Right cardiac atrium (tissue), 5 donors: ENCODE results near the gene CRK. TPM values are rescaled to one million over a fixed set of nuclear protein-coding genes. Genes with fewer than 3 reads are reported as not detected.

ENCODE experiments used
- ATAC-seq, 2 donors: fragments of 200-7000 bp; cut with Tn5 transposase; one replicate each; pipeline versions ENCODE4 v1.8.0 to v1.9.1; 2020; ENCODE audit warnings: moderate library complexity in 2 of 2, mild to moderate bottlenecking in 1 of 2
- DNase-seq, 3 donors: peaks; one replicate each; pipeline ENCODE4 v3.0.0-alpha.2; 2020
- H3K27ac ChIP-seq: one replicate; pipeline ENCODE4 v1.5.1; 2013; ENCODE audit warnings: mild to moderate bottlenecking, low read length, control low read depth, moderate library complexity
- H3K27me3 ChIP-seq: one replicate; pipeline ENCODE4 v1.6.1; 2013; ENCODE audit not compliant: control insufficient read depth, insufficient read depth
- H3K4me1 ChIP-seq: one replicate; pipeline ENCODE4 v1.6.1; 2013; ENCODE audit warnings: low read length; ENCODE audit not compliant: control insufficient read depth, insufficient read depth
- H3K4me3 ChIP-seq: one replicate; pipeline ENCODE4 v1.5.1; 2013; ENCODE audit warnings: low read length, control low read depth
- H3K9me3 ChIP-seq: one replicate; pipeline ENCODE4 v1.6.1; 2013; ENCODE audit warnings: low read length; ENCODE audit not compliant: control insufficient read depth
- WGBS: extraction: QIAGEN DNeasy Blood & Tissue Kit; methylation state at CpG from one replicate; pipeline ENCODE4 v1.1.7; 2013; 5-methylcytosine and 5-hydroxymethylcytosine counted together
- intact Hi-C, 4 donors: fragments of 100-400 bp; cut with DNase I; formaldehyde crosslinking; loops; one replicate each; pipeline versions ENCODE4 v1.11.0 to v1.14.0; 2022 to 2023
- polyA plus RNA-seq: library from polyadenylated mRNA; stranded (reverse); fragments of 200-250 nt; gene quantifications from one replicate; pipeline ENCODE4 v1.2.3, GENCODE V29; 2013
- total RNA-seq, 4 donors: library from RNA; stranded (reverse); fragmentation: NEBNext Ultra II Directional; extraction: Animal tissue kit (Norgen Biotek cat#: 25700); gene quantifications; one replicate each; pipeline ENCODE4 v1.2.1, GENCODE V29; 2021
- donor health status: healthy with polysubstance abuse.
- donor health status: DM: no; HTN: yes; CAD: no.
- donor health status: DM: no; HTN: no; CAD: no.
- donor health status: DM: no; HTN: yes; CAD: no; lungs with severe emphysema.
- donor health status: DM: yes; HTN: yes; CAD: no.

Gene CRK
- total and polyA plus RNA-seq, 5 donors, result 21.3 to 44.8 (median 36.7) TPM

DNA sequence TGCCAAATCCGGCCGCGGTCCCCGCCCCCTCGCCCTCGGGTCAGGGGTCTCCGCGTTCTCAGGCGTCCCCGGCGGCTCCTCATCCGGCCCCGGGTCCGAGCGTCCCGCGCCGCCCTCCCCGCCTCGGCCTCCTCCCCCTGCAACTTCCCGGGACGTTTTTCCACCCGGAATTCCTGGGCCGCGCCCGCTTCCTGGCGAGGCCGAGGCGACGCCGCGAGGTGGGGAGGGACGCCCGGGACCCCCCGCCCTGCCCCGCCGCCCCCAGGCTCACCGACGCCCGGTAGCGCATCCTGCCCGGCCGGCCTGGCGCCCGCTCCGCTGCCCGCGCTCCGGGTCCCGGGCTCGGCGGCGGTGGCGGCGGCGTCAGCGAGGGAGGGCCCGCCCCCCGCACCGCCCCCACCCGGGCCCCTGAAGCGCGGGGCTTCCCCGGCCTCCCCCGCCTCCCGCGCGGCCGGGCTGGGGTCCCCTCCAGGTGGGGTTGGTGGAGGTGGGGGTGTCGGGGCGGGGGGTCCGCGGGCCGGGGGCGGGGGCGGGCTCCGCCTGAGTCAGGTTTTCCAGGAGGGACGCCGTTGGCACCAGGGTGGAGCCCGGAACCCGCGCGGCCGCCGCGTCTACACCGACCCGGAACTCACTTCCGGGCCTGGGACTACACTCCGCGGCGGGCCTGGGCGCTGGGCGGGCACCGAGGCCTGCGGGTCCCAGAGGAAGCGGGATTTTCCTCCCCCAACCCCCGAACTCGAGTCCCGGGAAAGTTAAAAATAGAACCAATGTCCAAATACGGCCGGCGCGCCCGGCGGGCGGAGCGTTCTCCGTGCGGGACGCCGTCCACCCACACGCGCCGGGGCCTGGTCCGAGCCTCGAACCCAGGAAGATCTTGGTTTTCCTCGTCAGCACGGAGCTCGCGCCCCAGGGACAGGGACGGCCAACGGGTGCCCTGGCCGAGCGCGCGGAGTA, 29.7 kb upstream of the CRK start:
- H3K4me1 ChIP-seq, result peaks cover 6% of the 10 kb centered on the region
- WGBS, result 2% methylated on average over 127 of the region's 127 CpGs

DNA sequence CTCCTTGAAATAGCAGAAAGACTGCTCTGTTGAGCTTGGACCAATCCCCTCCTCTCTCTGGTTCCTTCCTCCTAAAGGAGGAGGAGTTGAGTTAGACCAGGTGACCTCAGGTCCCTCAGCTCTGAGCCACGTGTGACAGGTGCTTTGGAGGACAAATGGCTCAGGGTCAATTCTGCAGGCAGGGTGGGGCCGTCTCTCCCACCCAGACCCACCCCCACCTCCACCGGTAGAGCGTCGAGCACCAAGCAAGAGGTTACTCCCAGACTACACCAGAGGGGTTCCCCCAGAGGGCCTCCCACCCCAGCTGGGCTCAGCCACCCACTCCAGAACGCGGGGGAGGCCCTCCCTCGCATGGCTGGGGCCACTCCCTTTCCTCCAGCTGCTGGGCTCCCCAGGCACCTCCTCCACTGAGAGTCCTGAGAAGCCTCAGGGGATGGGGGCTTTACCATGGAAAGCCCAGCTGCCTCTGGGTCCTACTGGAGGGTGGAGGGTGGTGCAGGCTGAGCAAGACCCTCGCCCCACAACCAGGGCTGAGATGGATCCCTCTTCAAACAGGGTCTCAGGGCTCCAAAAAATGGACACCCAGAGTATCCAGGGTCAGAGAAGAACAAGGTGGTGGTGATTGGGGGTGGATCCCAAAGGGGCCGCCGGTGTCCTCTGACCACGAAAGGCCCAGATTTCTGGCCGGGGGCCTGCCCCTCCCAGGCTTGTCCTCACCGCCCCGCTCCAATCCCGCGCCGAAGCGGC, 28.8 kb upstream of the CRK start:
- Histone ChIP-seq H3K4me1 (peaks cover 6% of the 10 kb centered on the region), H3K4me3 (peak overlapping the region; percentile 89), H3K27ac (peak overlapping the region; percentile 55), H3K27me3 (no peaks in the 10 kb centered on the region), H3K9me3 (no peaks in the 10 kb centered on the region)
- intact Hi-C loops, result no loop called here
- DNase-seq (peak; percentile 65 to 84 (median 83)), ATAC-seq (peak; percentile 1 to 31)
- WGBS, result 5% methylated on average over 19 of the region's 19 CpGs

More for the DNA sequence above, 29.7 kb upstream of the CRK start:
- H3K27me3 ChIP-seq, result no peaks in the 10 kb centered on the region
- H3K9me3 ChIP-seq, result no peaks in the 10 kb centered on the region
- H3K4me3 ChIP-seq, result peak overlapping the region; percentile 89
- DNase-seq (peak; percentile 85 to 91 (median 91)), ATAC-seq (peak; percentile 40 to 43)
- intact Hi-C loops, result no loop called here
- H3K27ac ChIP-seq, result peak overlapping the region; percentile 87

DNA sequence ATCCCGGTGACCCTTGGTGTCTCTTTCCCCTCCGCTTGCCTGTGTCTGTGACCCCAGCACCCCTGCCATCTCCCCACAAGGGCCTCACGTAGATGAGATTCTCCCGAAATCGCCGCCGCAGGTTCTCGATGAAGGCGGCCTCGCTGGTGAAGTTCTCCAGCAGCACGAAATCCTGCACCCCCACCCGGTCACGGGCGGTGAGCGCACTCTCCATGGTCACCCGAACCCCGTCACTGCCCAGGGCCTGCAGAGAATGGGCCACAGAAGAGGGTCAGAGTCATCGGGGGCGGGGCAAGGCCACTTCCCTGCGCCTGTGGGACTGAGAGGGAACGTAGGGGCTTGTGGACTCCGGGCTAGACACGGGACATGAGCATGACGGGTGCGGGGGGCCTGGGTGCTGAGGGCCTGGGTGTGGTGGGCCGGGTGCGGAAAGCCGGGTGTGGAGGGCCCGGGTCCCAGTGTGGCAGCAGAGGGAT, 28.1 kb upstream of the CRK start:
- ATAC-seq (no peak), DNase-seq (peak in 1 of 3 donors; percentile 69)
- intact Hi-C loops, result no loop called here
- Histone ChIP-seq H3K27me3 (no peaks in the 10 kb centered on the region), H3K4me1 (peaks cover 6% of the 10 kb centered on the region), H3K9me3 (no peaks in the 10 kb centered on the region), H3K4me3 (no peak overlapping the region), H3K27ac (peak overlapping the region; percentile 7)
- 91% methylated on average over 29 of the region's 29 CpGs for WGBS

DNA sequence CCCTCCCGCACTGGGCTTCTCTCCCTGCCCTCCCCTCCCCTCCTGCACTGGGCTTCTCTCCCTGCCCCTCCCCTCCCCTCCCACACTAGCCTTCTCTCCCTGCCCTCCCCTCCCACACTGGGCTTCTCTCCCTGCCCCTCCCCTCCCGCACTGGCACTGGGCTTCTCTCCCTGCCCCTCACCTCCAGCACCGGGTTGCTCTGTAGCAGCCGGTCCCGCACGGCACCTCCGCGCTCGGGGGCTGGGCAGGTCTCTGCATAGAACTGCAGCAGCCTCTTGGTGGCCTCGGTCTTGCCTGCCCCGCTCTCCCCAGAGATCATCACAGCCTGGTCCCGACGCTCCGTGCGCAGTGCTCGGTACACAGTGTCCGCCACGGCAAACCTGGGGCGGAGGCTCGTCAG, 26.6 kb upstream of the CRK start:
- Histone ChIP-seq H3K4me3 (no peak overlapping the region), H3K27me3 (no peaks in the 10 kb centered on the region)
- peak; percentile 48 to 81 (median 74) for DNase-seq

DNA sequence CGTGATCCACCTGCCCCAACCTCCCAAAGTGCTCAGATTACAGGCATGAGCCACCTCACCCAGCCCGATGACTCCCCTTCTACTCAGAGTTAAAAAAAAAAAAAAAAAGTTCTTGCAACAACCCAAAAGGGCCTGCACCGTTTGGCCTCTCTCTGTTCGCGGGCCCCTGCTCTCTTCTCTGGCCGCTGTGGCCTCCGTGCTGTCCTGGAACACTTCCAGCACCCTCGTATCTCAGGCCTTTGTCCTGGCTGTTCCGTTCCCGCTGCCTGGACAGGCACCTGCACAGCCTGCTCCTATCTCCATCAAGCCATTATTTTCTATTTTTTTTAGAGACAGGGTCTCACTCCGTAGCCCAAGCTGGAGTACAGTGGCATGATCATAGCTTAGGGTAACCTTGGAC, 25.7 kb upstream of the CRK start:
- Histone ChIP-seq H3K9me3 (no peaks in the 10 kb centered on the region), H3K27ac (no peak overlapping the region), H3K4me3 (no peak overlapping the region), H3K27me3 (no peaks in the 10 kb centered on the region), H3K4me1 (no peaks in the 10 kb centered on the region)
- ATAC-seq, result no peak
- no peak for DNase-seq
- intact Hi-C loops, result no loop called here
- 66% methylated on average over 11 of the region's 11 CpGs for WGBS

More for the DNA sequence above, 26.6 kb upstream of the CRK start:
- WGBS, result 69% methylated on average over 20 of the region's 20 CpGs
- ATAC-seq, result no peak
- Histone ChIP-seq H3K27ac (peak overlapping the region; percentile 19), H3K9me3 (no peaks in the 10 kb centered on the region), H3K4me1 (peaks cover 4% of the 10 kb centered on the region)
- intact Hi-C loops, result no loop called here

DNA sequence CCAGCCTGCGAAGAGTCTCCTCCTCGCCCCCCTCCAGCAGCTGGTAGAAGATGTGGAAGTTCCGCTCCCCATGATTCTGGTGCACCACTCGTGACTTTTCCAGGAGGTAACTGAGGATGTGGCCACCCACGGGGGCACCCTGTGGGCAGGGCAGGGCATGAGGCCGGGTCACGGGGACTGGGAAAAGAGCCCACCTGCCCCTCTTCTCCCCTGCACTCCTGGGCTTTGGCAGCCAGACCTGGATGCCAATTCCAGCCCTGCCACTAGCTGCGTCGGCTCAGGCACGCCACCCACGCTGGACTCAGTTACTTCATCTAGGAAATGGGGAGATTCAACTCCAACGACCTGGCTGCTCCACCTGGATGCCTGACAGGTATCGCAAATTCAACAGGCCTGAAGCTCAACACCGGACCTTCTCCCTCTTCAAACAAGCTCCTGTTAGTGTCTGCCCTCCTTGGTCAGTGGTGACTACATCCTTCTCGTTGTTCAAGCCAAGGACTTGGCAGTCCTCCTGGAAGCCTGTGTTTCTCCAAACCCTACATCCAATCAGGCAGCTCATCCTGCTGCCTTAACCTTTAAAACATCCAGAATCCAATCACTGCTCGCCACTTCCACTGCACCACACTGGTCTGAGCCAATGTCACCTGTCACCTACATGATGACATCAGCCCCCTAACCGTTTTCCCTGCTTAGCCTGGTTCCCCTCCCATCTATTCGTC, 24.9 kb upstream of the CRK start:
- 82% methylated on average over 18 of the region's 18 CpGs for WGBS
- no peak overlapping the region for H3K4me3 ChIP-seq
- H3K27ac ChIP-seq, result no peak overlapping the region
- no peaks in the 10 kb centered on the region for H3K4me1 ChIP-seq
- intact Hi-C loops, result no loop called here
- H3K27me3 ChIP-seq, result no peaks in the 10 kb centered on the region
- no peak for ATAC-seq
- no peak for DNase-seq
- H3K9me3 ChIP-seq, result no peaks in the 10 kb centered on the region

DNA sequence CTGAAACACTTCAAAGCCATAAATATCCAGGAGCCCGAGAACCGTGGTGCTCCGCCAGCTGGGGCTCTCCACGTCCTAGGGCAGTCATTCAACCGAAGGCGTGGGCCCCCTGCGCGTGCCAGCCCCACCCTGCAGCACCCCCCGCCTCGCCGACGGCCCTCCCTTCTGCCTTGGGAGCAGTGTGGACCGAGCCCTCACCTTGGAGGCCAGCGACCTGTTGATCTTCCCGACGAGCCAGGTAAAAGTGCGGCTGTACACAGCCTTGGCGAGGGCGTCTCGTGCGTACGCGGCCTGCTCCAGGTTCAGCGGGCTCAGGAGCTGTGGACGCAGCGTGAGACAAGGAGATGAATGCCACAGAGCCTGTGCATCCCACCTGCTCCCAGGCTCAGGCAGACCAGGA, 22.4 kb upstream of the CRK start:
- intact Hi-C loops, result no loop called here
- no peak overlapping the region for H3K4me3 ChIP-seq
- ATAC-seq (no peak), DNase-seq (no peak)
- no peaks in the 10 kb centered on the region for H3K9me3 ChIP-seq
- H3K4me1 ChIP-seq, result no peaks in the 10 kb centered on the region
- 90% methylated on average over 26 of the region's 26 CpGs for WGBS
- no peaks in the 10 kb centered on the region for H3K27me3 ChIP-seq
- H3K27ac ChIP-seq, result no peak overlapping the region

DNA sequence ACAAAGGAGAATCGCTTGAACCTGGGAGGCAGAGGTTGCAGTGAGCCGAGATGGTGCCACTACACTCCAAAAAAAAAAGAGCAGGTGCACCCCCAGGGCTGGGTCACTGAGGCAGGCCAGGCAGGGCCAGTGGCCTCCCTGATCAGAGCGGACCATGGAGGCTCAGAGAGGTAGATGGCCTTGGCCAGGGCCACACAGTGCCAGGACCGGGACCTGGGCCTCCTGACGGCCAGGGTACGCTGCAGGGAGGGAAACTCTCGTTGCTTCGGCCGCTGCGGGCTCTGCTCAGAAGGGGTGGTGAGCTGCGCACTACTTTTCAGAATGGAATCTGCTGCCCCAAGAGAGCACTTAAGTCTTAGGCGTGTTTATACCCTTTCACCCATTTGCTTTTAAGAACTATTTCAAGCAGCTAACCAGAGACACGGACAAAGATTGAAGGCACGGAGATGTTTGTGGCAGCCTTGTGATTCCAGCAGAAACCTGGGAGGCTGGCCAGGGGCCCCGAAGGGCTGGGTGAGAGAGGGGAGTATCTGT, 19.4 kb upstream of the CRK start:
- Histone ChIP-seq H3K9me3 (no peaks in the 10 kb centered on the region), H3K27ac (no peak overlapping the region), H3K4me3 (no peak overlapping the region), H3K27me3 (no peaks in the 10 kb centered on the region), H3K4me1 (no peaks in the 10 kb centered on the region)
- intact Hi-C loops, result no loop called here
- ATAC-seq (no peak), DNase-seq (no peak)
- WGBS, result 84% methylated on average over 15 of the region's 15 CpGs

DNA sequence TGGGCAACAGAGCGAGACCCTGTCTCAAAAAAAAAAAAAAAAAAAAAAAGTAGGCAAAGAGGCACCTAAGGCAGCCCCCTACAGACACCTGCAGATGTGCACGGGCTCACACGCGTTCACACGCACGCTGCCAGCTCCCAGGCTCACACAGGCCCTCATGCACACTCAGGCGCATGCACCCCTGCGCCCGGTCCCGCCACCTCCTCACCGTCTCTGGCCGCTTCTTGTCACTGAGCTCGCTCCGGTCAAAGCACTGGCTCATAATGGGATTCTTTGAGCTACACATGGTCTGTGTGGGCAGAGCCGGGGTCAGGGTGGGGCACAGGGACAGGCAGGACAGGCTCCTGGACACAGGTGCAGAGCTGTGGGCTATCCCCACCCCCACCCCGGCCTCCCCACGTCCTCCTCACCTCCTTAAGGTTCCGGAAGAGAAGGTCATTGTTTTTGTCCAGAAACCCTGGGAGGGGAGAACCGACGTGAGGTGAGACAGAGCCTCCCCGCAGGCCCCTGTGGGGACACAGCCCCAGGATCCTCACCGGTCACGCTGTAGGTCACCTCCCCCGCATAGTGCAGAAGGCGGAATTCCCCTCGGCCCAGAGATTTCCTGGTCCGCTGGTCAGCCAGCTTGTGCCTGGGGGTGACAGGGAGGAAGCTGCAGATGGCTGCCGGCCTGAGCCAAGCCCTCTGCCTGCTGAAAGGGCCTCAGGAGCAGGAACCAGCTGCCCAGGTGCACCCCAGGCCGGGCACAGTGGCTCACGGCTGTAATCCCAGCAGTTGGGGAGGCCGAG, 18.6 kb upstream of the CRK start:
- no peak for DNase-seq
- H3K4me1 ChIP-seq, result no peaks in the 10 kb centered on the region
- H3K27me3 ChIP-seq, result no peaks in the 10 kb centered on the region
- H3K9me3 ChIP-seq, result no peaks in the 10 kb centered on the region
- intact Hi-C loops, result no loop called here
- ATAC-seq, result no peak
- no peak overlapping the region for H3K27ac ChIP-seq
- H3K4me3 ChIP-seq, result no peak overlapping the region
- 77% methylated on average over 31 of the region's 31 CpGs for WGBS

DNA sequence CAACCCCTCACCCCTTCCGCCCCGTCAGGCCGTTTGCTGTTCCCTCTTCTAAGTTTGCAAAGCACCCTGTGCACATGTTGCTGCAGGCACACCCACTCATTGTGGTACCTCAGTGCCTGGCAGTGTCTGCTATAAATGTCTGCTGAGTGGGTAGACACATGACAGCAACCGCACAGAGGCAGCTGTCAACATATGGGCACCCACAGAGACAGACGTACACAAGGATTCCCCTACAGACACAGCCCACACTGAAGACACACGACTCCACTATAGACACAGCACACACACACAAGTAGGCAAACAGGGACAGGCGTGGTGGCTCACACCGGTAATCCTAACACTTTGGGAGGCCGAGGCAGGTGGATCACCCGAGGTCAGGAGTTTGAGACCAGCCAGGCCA, 17.8 kb upstream of the CRK start:
- 85% methylated on average over 10 of the region's 10 CpGs for WGBS
- H3K27ac ChIP-seq, result no peak overlapping the region
- H3K4me3 ChIP-seq, result no peak overlapping the region
- H3K4me1 ChIP-seq, result no peaks in the 10 kb centered on the region
- no peak for DNase-seq
- no peaks in the 10 kb centered on the region for H3K9me3 ChIP-seq
- no peak for ATAC-seq
- H3K27me3 ChIP-seq, result no peaks in the 10 kb centered on the region
- intact Hi-C loops, result no loop called here
